Measurements from ENCODE around the gene COL9A3.
"Not testable (repeated sequence)": the region's sequence is repeated elsewhere in the genome, so short reads cannot be mapped to it uniquely, and the experiment has no call there.

The COL9A3 gene

DNA sequence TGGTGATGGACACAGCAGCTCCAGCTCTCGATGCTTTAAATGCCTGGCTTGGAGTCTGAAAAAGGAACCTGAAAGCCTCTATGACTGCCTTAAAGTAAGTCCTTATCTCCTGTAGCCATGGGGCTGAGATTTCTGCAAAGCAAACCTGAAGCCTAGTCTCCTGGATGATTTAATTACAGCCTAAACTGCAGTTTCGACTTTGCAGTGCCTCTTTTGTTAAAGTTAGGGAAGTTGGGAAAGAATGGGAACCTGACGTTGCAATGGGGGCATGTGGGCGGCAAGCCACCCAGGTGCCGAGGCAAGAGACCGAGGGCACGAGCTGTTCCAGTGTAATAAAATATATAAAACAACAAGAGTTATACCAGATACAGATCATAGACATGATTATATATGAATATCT is 56.4 kb downstream of the COL9A3 start:
- peak in 1 of 10 donors; percentile 3 for DNase-seq
- intact Hi-C loops (cut with DNase I): no loop called here

DNA sequence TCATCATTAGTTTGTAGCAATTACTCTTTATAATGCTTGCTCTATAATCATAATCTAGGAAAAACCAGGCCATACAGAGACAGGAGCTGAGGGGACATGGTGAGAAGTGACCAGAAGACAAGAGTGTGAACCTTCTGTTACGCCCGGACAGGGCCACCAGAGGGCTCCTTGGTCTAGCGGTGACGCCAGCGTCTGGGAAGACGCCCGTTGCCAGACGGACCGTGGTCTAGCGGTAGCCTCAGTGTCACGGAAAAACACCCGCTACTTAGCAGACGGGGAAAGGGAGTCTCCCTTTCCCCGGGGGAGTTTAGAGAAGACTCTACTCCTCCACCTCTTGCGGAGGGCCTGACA is 56.8 kb downstream of the COL9A3 start:
- DNase-seq: peak in 8 of 10 donors; percentile 66 to 95 (median 74)

DNA sequence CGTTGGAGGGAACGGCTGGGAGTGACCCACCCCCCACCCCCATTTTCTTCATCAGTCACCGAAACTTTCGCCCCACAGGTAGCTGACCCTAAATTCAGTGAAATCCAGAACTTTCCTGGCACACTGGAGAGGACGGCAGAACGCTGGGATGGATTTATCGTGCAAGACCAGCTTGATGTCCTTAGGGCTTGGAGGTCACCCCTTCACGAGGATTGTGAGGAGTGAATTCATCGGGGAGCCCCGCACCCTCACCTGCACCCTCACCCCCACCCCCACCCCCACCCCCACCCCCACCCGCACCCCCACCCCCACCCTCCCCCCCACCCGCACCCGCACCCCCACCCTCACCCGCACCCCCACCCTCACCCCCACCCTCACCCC is 58.1 kb downstream of the COL9A3 start:
- intact Hi-C loops (cut with DNase I): loop anchor here (5.0 kb wide), 1 partner anchor 52 kb away; the partner anchor contains the start of gene DIDO1
- peak in 1 of 10 donors; percentile 4 for DNase-seq

More for the DNA sequence above, 56.8 kb downstream of the COL9A3 start:
- intact Hi-C loops (cut with DNase I): not testable (repeated sequence)

DNA sequence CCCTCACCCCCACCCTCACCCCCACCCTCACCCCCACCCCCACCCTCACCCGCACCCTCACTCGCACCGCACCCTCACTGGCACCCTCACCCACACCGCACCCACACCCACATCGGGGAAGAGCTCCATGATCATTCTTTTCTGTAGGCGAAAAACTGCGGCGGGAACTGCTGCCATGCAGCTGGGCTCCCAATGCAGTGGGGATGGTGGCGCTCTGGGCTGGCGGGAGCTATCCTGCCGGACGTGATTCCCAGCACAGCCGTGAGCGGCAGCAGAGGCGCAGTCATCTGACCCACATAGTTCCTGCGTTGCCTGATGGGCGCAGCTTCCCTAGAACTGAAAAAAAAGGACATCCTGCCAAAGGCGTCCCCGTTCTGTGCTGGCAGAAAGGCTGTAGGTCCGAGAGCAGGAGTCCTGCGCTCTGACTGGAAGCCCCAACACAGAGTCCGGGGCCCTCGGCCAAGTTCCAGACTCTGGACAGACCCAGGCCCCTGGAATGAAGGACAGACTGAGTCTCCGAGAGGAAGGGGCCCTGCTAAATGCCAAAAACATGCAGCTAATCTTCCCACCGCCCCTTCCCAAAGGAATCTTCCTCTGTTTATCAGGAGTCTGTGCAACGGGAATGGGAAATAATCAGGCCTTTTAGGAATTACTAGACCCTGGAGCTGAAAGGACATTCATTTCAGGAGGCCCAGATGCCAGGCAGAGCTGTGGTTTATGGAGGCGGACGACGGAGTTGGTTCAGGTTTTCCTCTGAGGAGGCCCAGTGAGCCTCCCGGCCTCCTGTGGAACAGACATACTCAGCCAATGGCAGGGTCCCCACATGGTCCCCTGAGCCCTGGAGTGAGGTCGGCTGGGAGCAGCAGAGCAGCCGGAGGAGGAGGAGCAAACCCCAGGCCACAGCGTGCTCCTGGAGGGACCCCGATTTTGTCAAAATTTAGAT is 58.8 kb downstream of the COL9A3 start:
- DNase-seq: peak; percentile 66 to 97 (median 82)
- intact Hi-C loops (cut with DNase I): loop anchor here (5.0 kb wide), 1 partner anchor 52 kb away; the partner anchor contains the start of gene DIDO1

DNA sequence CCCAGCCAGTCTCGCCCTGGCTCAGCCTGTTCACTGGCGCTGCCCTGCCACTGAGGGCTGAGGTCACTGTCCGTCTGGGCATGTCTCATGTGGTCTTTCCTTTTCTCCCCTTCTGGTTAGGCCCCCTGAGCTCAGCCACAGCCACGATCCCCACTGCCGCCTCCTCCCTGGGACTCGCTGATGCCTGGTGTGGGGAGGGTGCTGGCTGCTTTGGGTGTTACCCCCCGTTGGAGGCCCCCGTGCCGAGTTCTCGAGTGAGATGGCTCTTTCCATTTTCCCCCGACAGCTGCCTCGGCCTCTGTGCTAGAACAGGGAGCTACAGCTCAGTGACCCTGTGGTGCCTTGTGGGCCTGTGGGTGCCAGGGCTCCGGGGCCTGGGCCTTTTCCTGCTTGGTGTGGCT is 59.7 kb downstream of the COL9A3 start:
- DNase-seq: peak in 2 of 10 donors; percentile 54 to 79
- intact Hi-C loops (cut with DNase I): loop anchor here (5.0 kb wide), 1 partner anchor 51 kb away; the partner anchor contains the start of gene DIDO1

DNA sequence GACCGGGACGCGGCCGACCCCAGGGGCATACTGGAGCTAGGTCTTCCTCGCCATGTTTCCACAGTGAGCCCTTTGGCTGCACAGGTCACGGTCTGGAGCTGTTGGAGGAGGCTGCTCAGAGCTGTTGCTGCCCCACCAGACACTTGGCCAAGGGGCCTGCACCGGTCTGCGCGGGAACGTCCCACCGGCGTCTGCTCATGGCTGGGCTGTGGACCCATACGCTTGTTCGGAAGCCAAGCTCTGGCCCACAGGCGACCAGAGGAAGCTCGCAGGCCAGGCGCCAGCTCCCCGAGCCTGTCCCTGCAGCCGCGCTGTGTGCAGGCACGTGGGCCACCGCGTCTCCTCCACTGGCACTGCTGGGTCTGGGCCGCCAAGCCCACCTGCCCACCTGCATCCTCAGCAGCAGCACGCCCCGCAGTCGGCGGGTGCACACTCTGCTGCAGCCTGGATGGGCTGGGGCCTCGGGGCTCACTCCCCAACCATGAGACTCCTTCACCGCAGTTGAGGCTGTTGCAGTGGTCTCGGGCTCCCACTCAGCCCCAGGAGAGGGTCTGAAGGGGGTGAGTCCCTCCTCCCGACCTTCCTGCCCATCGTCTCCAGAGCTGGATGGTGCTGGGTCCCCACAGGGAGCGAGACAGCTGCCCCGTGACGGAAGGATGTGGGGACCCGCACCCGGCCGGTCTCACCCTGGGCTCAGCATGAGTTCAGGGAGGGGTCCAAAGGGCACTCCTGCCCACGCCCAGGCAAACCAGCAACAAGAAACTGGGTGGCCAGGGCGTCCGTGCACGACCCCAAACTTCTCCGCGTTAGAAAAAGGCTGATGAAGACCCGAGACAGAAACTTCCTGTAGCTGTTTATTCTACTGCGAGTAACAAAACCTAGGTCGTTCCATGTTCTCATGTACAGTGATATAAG is 60.3 kb downstream of the COL9A3 start:
- intact Hi-C loops (cut with DNase I): loop anchor here (5.0 kb wide), 1 partner anchor 50 kb away; the partner anchor contains the start of gene DIDO1
- peak in 3 of 10 donors; percentile 79 to 89 (median 83) for DNase-seq

DNA sequence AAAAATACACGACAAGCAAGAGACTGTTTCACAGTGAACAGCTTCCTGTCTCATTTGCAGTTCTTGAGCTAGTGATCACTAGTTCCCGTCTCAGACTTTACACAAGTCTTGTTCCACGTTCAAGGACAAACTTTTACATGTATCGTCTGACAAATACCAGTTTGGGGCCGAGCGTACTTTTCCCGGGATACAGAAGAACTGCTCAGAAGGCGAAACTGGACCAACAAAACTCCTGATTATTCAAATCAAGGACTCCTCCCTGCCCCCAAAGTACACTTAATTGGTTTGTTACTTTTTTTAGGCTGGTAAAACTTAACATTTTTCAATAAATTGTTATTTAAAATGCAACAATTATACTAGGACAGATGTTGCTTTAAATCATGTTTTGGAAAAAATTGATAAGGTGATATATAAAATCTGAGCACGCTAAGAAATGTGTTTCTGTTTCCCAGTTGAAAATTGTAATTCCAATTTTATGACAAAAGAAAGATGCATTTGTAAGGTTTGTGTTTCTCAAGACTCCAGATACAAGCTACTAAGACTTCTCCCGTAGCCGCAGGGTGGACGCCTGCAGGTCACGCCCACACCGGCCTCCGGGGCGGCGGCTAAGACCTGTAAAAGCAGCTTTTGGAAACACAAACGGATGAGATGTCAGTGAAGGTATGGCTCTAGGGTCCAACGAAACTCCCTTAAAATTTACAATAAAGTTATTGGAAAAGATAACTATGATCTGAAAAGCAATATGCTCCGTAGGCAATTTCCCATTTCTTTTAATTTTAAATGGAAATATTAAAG is 61.6 kb downstream of the COL9A3 start:
- intact Hi-C loops (cut with DNase I): loop anchor here (5.0 kb wide), 1 partner anchor 49 kb away; the partner anchor contains the start of gene DIDO1
- peak in 1 of 10 donors; percentile 24 for DNase-seq

DNA sequence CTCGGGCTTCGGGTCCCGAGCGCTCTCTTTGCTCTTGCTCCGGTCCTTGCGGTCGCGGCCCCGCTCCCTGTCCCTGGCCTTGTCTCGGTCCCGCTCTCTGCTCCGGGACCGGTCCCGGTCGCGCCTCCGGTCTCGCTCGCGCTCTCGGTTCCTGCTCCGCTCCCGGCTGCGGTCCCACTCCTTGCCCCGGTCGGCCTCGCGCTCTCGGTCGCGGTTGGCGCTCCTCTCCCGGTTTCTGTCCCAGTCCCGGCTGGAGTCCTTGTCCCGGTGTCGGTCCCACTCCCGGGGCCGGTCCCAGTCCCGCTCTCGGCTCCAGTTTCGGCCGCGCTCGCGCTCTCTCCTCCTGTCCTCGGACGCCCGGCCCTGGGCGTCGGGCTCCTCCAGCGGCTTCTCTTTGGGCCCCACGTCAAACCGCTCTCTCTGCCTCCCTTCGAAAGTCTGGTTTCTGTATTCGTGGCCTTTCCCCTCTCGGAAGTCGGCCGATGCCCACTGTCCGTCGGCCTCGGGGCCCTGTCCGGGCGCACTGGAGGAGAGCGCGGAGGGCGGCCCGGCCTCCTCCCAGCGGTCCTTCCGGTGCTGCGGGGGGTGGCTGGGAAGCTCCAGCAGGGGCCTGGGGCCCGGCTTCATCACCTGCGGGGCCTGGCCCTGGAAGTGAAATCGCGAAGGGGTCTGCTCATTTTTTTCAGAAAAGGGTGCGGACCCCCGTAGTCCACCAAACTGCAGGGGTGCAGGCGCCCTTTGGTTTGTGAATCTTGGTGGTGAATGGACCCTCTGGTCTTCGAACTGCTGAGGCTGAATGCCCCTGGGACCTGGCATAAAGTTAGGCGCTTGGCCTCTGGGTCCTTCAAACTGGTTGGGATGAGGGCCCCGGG is 62.7 kb downstream of the COL9A3 start:
- DNase-seq: peak in 1 of 10 donors; percentile 84
- intact Hi-C loops (cut with DNase I): loop anchor here (5.0 kb wide), 1 partner anchor 48 kb away; the partner anchor contains the start of gene DIDO1

DNA sequence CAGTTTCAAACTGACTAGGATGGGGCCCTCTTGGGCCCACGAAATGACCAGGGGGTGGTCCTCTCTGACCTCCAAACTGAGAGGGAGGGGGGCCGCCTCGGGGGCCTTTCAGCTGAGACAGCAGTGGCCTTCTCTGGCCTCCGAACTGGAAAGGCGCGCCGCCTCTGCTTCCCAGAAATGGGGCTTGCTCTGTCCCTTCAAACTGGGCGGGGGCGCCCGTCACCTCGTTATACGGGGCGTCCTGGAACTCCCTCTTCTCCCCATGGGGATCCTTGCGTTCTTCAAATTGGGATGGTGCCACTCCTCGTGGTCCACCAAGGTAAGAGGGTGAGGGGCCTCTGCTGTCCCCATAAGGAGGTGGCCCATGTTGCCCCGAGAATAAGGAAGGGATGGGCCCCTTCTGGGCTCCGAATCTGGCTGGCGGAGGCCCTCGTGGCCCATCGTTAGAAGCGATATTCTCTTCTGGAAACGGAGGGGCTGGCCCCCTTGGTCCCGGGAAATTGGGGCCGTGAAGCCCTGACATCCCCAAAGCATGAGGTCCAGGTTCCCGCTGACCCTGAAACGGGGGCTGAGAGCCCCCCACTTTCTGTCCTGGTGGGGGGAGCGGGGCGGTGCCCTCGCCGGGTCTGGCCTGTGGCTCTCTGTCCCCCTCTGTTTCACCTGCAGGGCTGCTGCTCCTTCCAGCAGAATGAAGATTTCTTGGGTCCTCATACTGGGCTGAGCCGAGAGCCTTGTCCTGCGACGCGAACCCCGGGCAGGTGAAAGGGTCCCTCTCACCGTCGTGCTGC is 63.5 kb downstream of the COL9A3 start:
- intact Hi-C loops (cut with DNase I): no loop called here
- peak in 2 of 10 donors; percentile 62 to 75 for DNase-seq

DNA sequence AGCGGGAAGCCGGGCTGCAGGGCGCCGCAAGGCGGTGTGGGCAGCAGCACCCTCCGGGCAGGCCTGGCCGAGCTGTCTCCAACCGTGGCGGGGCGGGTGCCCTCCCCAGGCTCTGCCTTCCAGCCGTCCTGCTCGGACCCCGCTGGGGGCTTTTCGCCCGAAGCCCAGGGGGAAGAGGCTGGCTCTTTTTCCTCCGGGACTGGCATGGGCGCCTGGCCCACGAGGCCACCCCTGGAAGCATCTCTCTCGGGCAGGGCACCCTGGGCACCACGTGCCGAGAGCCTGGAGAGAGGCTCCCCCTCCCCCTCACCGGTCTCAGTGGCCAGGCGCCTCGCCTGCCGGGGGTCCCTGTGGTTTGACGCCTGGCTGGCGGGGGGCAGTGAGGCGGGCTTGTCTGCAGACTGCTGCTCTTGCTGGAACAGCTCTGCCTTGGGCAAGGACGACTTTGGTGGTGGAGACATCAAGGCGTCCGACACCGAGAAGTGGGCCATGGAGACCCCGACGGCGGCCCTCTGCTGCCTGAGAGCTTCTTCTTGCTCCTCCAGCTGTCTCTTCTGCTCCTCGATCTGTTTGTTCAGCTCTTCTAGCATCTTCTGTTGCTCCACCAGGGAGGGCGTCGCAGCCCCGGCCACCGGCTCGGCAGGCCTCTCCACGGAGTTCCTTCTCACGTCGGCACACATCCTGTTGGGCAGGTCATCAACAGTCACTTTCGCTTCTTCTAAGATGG is 64.2 kb downstream of the COL9A3 start:
- peak in 2 of 10 donors; percentile 65 to 78 for DNase-seq
- intact Hi-C loops (cut with DNase I): no loop called here

DNA sequence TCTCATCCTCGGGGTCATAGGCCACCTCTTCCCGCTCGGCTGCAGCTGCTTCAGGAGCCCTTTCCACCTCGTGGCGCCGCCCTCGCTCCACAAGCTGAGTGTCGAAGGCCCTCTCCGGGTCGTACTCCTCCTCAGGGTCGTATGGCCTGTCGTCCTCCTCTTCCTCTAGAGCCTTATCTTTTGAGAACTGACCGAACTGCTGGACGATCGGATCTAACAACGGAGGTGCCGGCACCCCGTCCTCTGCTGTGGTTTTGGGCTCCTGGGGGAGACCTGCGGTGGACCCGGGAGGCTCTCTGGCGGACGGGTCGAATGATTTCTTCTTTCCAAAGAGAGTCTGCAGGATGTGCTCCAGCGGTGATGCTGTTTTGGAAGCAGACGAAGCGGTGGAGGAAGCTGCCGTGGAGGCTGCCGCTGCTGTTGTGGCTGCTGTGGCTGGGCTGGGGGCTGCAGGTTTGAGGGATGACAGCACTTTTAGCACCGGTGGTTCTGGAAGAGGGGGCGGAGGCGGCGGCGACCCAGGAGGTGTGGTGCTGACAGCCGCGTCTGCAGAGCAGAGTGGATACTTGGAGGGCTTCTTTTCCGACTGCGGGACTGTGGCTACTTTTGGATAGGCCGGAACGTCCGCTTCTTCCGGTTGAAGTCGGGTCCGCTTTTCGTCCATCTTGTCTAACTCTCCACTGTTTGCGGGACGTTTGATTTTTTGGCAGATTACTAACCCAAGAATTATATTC is 65.0 kb downstream of the COL9A3 start:
- intact Hi-C loops (cut with DNase I): no loop called here
- peak in 2 of 10 donors; percentile 54 to 65 for DNase-seq

DNA sequence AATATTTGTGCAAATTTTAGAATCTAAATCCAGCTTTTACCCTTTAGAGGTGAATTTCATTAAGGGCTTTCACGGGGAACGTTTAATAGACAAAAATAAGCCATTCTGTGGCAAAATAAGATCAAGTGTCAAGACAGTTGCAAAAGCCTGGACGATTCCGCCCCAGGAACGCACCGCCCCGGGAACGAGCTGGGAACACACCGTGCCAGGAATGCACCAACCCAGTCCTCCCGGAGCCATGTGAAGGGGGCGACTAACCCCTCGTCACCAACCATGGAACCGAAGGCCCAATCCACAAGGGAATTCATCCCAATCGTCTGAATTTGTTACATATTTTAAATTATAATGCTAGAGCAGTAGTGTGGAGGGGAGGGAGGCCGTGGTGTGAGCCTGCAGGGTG is 65.6 kb downstream of the COL9A3 start:
- peak in 2 of 10 donors; percentile 34 to 61 for DNase-seq
- intact Hi-C loops (cut with DNase I): no loop called here

DNA sequence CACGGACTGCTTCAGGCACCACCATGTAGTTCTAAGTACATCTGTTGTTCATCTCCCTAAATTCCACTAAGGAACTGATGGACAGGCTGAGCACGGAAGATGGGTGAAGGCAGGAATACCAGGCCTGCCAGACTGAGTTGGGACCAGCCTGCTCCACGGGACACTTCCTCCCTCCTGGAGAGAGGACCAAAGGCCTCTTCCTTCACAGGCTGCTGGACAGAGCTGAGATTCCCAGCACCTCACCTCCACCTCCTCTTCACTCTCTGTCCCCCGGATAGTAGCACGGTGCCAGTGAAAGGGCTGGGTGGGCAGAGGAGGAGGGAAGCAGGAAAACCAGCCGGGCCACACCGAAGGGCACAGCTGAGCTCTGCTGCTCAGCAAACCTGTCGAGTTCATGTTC is 67.7 kb downstream of the COL9A3 start:
- intact Hi-C loops (cut with DNase I): no loop called here
- DNase-seq: peak in 2 of 10 donors; percentile 9 to 18

DNA sequence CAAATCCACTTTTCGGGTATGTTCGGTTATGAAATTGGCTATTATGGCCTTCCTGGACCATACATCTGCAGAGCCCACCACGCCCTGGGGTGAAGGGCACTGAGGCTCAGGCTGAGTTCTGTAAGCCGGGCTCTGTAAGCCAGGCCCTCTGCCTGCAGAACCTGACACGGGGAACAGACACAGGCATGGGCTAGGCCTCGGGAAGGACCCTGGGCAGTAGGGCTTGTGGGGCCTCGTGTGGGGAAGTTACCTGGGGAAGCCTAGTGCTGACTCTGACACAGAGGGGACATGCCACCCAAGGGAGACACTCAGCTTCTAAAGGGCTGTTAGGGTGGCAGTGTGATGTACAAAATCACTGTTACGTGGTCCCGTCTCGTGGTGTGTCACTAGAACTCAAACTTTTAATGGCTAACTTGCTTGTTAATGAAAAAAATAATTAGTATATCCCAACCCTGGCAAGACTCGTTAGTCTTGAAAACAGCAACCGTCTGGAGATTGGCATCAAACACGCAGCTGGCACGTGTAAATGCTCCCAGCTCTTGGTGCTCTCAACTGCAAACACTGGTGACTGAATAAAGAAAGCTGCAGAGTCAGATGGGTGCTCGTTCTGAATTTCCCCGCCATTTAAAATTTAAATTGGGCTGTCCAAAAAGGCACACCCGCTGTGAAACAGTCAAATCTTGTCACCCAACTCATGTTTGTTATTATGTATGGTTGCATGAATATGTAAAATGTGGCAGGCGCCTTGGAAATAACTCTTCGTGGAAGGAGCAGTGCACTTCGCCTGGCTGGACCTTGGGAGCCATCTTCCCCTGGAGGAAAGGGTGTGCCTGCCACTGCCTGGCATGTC is 68.4 kb downstream of the COL9A3 start:
- DNase-seq: peak in 2 of 10 donors; percentile 30 to 35
- intact Hi-C loops (cut with DNase I): no loop called here

DNA sequence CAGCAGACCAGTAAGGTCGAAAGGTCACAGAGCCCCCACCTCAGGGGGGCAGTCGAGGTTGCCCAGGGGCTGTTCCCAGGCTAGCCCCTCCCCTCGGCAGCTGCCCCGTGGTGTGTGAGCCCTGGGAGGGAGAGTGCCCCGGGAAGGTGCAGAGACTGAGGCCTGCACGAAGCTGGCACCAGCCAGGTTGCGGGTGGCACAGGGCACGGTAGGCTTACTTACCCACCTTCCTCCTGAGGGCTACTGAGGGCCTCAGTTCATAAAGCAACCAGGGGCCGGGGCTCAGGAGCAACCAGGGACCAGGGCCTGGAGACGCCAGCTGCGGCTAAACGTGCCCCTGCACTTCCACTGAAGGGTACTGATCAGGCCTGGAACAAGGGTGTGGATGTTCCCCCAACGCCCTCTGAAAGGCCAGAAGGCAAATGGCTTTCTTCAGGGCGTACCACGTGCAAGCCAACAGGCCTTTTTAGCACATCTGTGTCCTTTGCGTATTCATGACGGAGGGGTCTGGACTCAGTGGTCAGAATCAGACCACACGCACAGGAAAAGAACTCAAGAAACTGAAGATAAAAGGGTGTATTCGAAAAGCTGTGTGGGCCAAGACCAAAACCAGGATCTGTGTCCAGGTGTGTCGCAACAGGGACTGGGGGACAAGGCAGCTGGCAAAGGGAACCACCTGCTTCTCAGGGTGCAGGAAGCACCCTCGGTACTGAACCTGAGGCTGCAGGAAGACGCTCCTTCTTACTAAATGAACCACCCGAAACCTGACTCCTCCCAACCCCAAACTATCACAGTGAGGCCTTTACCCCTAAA is 69.3 kb downstream of the COL9A3 start:
- intact Hi-C loops (cut with DNase I): no loop called here
- peak in 2 of 10 donors; percentile 53 to 67 for DNase-seq

Measured in posterior cingulate gyrus (tissue), 11 donors.